DOHH2 (cell line): ENCODE results near the gene RINT1.

ENCODE experiments used
- H3F3A ChIP-seq: fragments of 200-600 bp; sonication (generic), shearing (Covaris generic); 2 replicates; pipeline ENCODE4 v1.6.0; 2016; ENCODE audit warnings: antibody characterized with exemption, mild to moderate bottlenecking; ENCODE audit not compliant: control insufficient read depth, insufficient read depth
- H3K27ac ChIP-seq: fragments of 200-600 bp; sonication (generic); 2 replicates; pipeline ENCODE4 v1.5.1; 2014; ENCODE audit warnings: low read depth, mild to moderate bottlenecking, low read length, moderate library complexity
- H3K27me3 ChIP-seq: fragments of 200-600 bp; sonication (generic); 2 replicates; pipeline ENCODE4 v1.6.1; 2014; ENCODE audit warnings: mild to moderate bottlenecking, low read length, mixed read lengths; ENCODE audit not compliant: control insufficient read depth
- H3K36me3 ChIP-seq: fragments of 200-600 bp; sonication (generic); 2 replicates; pipeline ENCODE4 v1.6.1; 2014; ENCODE audit warnings: mild to moderate bottlenecking, low read length, moderate library complexity, mixed read lengths; ENCODE audit not compliant: control insufficient read depth
- H3K4me1 ChIP-seq: fragments of 200-600 bp; sonication (generic); 2 replicates; pipeline ENCODE4 v1.6.1; 2014; ENCODE audit warnings: mild to moderate bottlenecking, low read length, mixed read lengths; ENCODE audit not compliant: control insufficient read depth
- H3K4me2 ChIP-seq: fragments of 200-600 bp; sonication (generic); 2 replicates; pipeline ENCODE4 v1.6.0; 2014; ENCODE audit warnings: mild to moderate bottlenecking, low read length, moderate library complexity
- H3K4me3 ChIP-seq: fragments of 200-600 bp; sonication (generic); 2 replicates; pipeline ENCODE4 v1.5.1; 2014; ENCODE audit warnings: mild to moderate bottlenecking, low read length, mixed read lengths
- H3K79me2 ChIP-seq: fragments of 200-600 bp; sonication (generic); 2 replicates; pipeline ENCODE4 v1.6.1; 2014; ENCODE audit warnings: mild to moderate bottlenecking, low read length, mixed read lengths; ENCODE audit not compliant: control insufficient read depth
- H3K9me2 ChIP-seq: fragments of 200-600 bp; sonication (generic); replicated peaks from 2 replicates; pipeline ENCODE4 v1.6.1; 2014; ENCODE audit warnings: mild to moderate bottlenecking, low read length, mixed read lengths; ENCODE audit not compliant: control insufficient read depth
- H3K9me3 ChIP-seq: fragments of 200-600 bp; sonication (generic); 2 replicates; pipeline ENCODE4 v1.6.1; 2014; ENCODE audit warnings: antibody characterized with exemption, low read length, mixed read lengths; ENCODE audit not compliant: control insufficient read depth, insufficient read depth
- H4K20me1 ChIP-seq: fragments of 200-600 bp; sonication (generic); 2 replicates; pipeline ENCODE4 v1.6.0; 2014; ENCODE audit warnings: low read depth, mild to moderate bottlenecking, antibody characterized with exemption, low read length, moderate library complexity; ENCODE audit not compliant: control insufficient read depth, insufficient read depth
- EZH2phosphoT487 ChIP-seq: fragments of 200-600 bp; sonication (generic); IDR thresholded peaks from 2 replicates; pipeline ENCODE4 v1.6.1; 2017; ENCODE audit warnings: borderline replicate concordance, mild to moderate bottlenecking, antibody characterized with exemption, low read length, moderate library complexity, mixed read lengths
- TF ChIP-seq, protein P1 (sequence below): fragments of 200-600 bp; sonication (generic); IDR thresholded peaks from one replicate; pipeline ENCODE4 v1.5.1; 2014; ENCODE audit warnings: antibody characterized with exemption, mild to moderate bottlenecking, low read depth, low read length; ENCODE audit not compliant: poor library complexity, severe bottlenecking

The RINT1 gene

DNA sequence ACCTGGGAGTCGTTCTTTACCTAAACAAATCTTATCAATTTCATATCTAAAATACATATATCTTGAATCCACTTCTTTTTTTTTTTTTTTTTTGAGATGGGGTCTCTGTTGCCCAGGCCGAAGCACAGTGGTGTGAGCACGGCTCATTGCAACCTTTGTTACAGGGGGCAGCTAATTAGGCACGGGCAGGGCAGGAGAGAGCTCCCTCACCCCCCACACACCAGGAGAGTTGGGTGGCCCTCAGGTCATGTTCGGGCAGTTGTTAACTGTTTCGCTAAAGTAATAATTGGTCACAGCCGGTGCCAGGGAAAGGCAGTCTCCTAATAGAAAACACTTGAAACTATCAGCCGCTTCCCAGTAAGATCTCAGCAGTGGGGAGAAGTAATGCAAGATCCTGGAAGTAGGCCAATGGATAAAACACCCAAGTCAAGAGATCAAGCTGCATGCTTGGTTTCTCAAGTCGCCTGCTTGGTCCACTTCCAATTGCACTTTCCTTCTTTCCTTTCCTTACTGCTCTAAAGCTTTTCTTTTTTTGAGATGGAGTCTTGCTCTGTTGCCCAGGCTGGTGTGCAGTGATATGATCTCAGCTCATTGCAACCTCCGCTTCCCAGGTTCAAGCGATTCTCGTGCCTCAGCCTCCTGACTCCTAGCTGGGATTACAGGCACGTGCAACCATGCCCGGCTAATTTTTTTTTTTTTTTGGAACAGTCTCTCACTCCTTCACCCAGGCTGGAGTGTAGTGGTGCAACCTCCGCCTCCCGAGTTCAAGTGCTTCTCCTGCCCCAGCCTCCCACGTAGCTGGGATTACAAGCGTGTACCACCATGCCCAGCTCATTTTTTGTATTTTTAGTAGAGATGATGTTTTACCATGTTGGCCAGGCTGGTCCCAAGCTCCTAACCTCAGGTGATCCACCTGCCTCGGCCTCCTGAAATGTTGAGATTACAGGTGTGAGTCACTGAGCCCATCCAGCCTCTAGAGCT is 70.6 kb downstream of the RINT1 start:
- Histone ChIP-seq H3K9me3 (no peaks in the 10 kb centered on the region), H3K4me2 (no peak overlapping the region), H3F3A (no peaks in the 10 kb centered on the region), H3K9me2 (no peaks in the 10 kb centered on the region), H3K36me3 (no peaks in the 10 kb centered on the region), H3K4me1 (no peaks in the 10 kb centered on the region), H3K27me3 (no peaks in the 10 kb centered on the region), H3K4me3 (no peak overlapping the region), H3K27ac (no peak overlapping the region), H4K20me1 (no peaks in the 10 kb centered on the region), H3K79me2 (no peaks in the 10 kb centered on the region)
- no peak for TF ChIP-seq EZH2phosphoT487
- TF ChIP-seq, protein P1, sequence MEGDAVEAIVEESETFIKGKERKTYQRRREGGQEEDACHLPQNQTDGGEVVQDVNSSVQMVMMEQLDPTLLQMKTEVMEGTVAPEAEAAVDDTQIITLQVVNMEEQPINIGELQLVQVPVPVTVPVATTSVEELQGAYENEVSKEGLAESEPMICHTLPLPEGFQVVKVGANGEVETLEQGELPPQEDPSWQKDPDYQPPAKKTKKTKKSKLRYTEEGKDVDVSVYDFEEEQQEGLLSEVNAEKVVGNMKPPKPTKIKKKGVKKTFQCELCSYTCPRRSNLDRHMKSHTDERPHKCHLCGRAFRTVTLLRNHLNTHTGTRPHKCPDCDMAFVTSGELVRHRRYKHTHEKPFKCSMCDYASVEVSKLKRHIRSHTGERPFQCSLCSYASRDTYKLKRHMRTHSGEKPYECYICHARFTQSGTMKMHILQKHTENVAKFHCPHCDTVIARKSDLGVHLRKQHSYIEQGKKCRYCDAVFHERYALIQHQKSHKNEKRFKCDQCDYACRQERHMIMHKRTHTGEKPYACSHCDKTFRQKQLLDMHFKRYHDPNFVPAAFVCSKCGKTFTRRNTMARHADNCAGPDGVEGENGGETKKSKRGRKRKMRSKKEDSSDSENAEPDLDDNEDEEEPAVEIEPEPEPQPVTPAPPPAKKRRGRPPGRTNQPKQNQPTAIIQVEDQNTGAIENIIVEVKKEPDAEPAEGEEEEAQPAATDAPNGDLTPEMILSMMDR, result no peak

DNA sequence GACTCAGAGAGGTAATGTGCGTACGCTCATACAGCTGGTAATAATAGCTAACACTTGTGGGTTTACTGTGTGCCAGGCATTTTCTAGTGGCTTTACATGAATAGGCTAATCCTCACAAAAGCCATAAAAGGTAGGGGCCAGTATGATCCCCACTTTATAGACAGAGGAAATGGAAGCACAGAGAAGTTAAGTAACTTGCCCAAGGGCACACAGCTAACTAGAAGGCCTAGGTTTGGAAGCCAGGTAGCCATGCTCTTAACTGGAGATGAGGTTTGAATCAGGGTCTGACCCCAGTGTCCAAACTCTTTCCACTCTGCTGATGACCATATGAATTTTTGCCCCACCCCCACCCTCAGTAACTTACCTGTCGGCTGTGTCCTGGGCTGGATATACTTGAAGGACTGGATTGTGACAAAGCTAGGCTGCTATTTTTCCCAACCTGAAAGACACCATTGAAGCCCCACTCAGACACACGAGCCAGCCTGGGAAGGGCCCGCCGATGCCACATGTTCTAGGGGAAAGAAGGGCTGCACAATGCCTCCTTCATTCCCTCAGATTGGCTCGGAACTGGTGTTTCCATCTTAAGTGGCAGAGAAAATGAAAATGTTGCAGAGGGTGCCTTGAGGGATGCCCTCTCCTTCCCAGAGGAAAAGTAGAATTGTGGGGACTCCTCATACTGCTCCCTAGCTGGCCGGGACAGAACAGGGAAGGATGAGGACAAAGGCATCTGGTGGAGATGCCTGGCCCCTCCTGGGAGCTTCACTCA is 78.3 kb downstream of the RINT1 start:
- no peak overlapping the region for H3K4me2 ChIP-seq
- no peaks in the 10 kb centered on the region for H3K27me3 ChIP-seq
- no peaks in the 10 kb centered on the region for H3K9me2 ChIP-seq
- H3K36me3 ChIP-seq, result no peaks in the 10 kb centered on the region
- H3F3A ChIP-seq, result no peaks in the 10 kb centered on the region
- no peaks in the 10 kb centered on the region for H3K9me3 ChIP-seq
- H4K20me1 ChIP-seq, result no peaks in the 10 kb centered on the region
- H3K79me2 ChIP-seq, result no peaks in the 10 kb centered on the region
- TF ChIP-seq EZH2phosphoT487, result no peak
- TF ChIP-seq, protein P1, result no peak
- H3K4me1 ChIP-seq, result no peaks in the 10 kb centered on the region
- H3K27ac ChIP-seq, result no peak overlapping the region
- H3K4me3 ChIP-seq, result no peak overlapping the region

DNA sequence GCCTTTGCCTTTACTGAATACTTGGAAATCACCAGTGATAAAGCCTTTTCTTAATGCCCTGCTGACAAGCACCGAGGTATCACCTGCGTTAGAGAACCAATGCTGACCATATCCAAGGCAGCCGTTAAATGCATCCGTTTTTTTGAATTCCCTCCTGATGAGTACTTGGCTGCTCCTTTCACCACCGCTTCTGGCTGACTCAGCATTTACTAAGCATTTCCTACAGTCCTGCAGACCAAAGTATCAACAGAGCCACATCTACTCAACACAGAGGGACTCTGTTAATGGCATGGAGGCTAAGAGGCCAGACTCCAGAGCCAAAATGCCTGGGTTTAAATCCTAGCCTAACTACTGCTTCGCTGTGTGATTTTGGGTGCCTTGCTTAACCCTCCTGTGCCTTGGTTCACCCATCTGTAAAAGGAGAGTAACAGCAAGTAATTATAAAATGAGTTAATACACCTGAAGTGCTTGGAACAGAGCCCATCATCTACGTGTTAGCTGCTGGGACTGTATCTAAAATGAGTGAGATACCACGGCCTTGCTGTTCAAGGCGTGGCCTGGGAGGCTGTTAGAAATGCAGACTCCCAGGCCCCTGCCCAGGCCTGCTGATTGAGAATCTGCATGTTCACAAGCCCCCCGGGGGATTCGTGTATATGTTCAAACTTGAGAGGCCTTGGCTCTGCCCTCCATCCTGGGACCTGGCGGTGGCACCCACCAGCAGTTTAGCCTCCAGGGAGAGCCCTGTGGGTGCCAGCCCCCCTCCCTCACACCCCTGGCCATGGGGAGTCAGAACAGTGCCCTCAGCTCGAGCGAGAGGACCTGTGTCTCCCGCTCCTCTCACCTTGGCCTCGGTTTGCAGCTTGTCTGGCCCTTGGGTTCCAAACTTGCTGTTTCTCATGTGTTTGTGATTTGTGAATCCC is 80.1 kb downstream of the RINT1 start:
- H3K4me1 ChIP-seq, result no peaks in the 10 kb centered on the region
- TF ChIP-seq, protein P1, result no peak
- no peak for TF ChIP-seq EZH2phosphoT487
- no peaks in the 10 kb centered on the region for H3K79me2 ChIP-seq
- no peaks in the 10 kb centered on the region for H3F3A ChIP-seq
- no peaks in the 10 kb centered on the region for H3K36me3 ChIP-seq
- H3K27ac ChIP-seq, result no peak overlapping the region
- no peaks in the 10 kb centered on the region for H3K27me3 ChIP-seq
- H3K9me3 ChIP-seq, result no peaks in the 10 kb centered on the region
- no peaks in the 10 kb centered on the region for H3K9me2 ChIP-seq
- no peak overlapping the region for H3K4me2 ChIP-seq
- no peak overlapping the region for H3K4me3 ChIP-seq
- H4K20me1 ChIP-seq, result no peaks in the 10 kb centered on the region
